Kidney (tissue), 14 donors: ENCODE results near the gene PSPN. TPM values are rescaled to one million over a fixed set of nuclear protein-coding genes. Genes with fewer than 3 reads are reported as not detected.

Experiments
- DNase-seq, 5 donors: peaks; one replicate each; pipeline ENCODE4 v3.0.0-alpha.2; 2013 to 2020
- FAIRE-seq: peaks from 2 replicates; lab custom pipeline; 2012; peaks lifted over from hg19 to GRCh38; lab: Jason Lieb, UNC
- H3K27ac ChIP-seq, 2 donors: one replicate each; pipeline ENCODE4 v1.7.0; 2013; ENCODE audit warnings: low read depth in 2 of 2, low read length in 2 of 2, inconsistent platforms in 1 of 2
- H3K27me3 ChIP-seq: one replicate; pipeline ENCODE4 v1.7.1; 2013; ENCODE audit warnings: low read length, inconsistent platforms; ENCODE audit not compliant: control insufficient read depth, insufficient read depth
- H3K36me3 ChIP-seq, 3 donors: one replicate each; pipeline versions ENCODE4 v1.7.0 to v1.7.1; 2013; ENCODE audit warnings: low read length in 3 of 3, control low read depth in 1 of 3, inconsistent platforms in 1 of 3; ENCODE audit not compliant: insufficient read depth in 3 of 3, control insufficient read depth in 2 of 3
- H3K4me1 ChIP-seq, 3 donors: one replicate each; pipeline versions ENCODE4 v1.7.0 to v1.7.1; 2013; ENCODE audit warnings: low read length in 3 of 3, inconsistent platforms in 1 of 3, low read depth in 1 of 3; ENCODE audit not compliant: control insufficient read depth in 2 of 3, insufficient read depth in 2 of 3
- H3K4me3 ChIP-seq, 3 donors: one replicate each; pipeline versions ENCODE4 v1.7.0 to v1.8.1; 2013; ENCODE audit warnings: low read length in 3 of 3, control low read depth in 1 of 3, inconsistent platforms in 1 of 3
- H3K9ac ChIP-seq, 3 donors: one replicate each; pipeline versions ENCODE4 v1.7.0 to v1.7.1; 2013; ENCODE audit warnings: low read length in 3 of 3, control low read depth in 1 of 3, inconsistent platforms in 1 of 3
- H3K9me3 ChIP-seq, 3 donors: one replicate each; pipeline versions ENCODE4 v1.7.0 to v1.7.1; 2013; ENCODE audit warnings: low read length in 3 of 3, control low read depth in 1 of 3, inconsistent platforms in 1 of 3; ENCODE audit not compliant: control insufficient read depth in 2 of 3, insufficient read depth in 1 of 3
- CTCF ChIP-seq: IDR thresholded peaks from 3 replicates; pipeline ENCODE4 v1.5.1; 2012; ENCODE audit warnings: mild to moderate bottlenecking, moderate library complexity, borderline replicate concordance; ENCODE audit not compliant: insufficient read depth; ENCODE audit errors: extremely low read depth
- intact Hi-C: fragments of 100-400 bp; cut with DNase I; formaldehyde crosslinking; loops from one replicate; pipeline ENCODE4 v1.11.1; 2022
- polyA plus RNA-seq: library from polyadenylated mRNA; stranded (reverse); fragments of 350-450 nt; fragmentation: Illumina TruSeq; extraction: RNeasy Lipid Tissue Mini Kit (QIAGEN cat#74804); gene quantifications from one replicate; pipeline ENCODE4 v1.2.3, GENCODE V29; 2014; ENCODE audit warnings: low read depth, low replicate concordance; ENCODE audit not compliant: insufficient read depth
- total RNA-seq: library from RNA; stranded (reverse); fragmentation: NEBNext Ultra II Directional; extraction: Animal tissue kit (Norgen Biotek cat#: 25700); gene quantifications from one replicate; pipeline ENCODE4 v1.2.1, GENCODE V29; 2021
- donor health status: control.
- donor health status: control.
- donor health status: control.
- donor health status: control.
- donor health status: control.
- donor health status: DM: yes; HTN: yes; CAD: no.
- donor health status: Normal renal cell carcinoma (clear cell type).

Gene PSPN
- total and polyA plus RNA-seq, 2 donors from 2014 or later: 1.9 to 2.0 TPM

GRCh38 chr19:6418562-6418932, 42.8 kb upstream of the PSPN start:
- H3K4me1 ChIP-seq: peaks cover 0 to 16% (median 9%) of the 10 kb centered on the region in 3 donors
- no peak overlapping the region for H3K27ac ChIP-seq
- FAIRE-seq (no peak), DNase-seq (no peak)
- H3K4me3 ChIP-seq: no peak overlapping the region
- intact Hi-C loops: no loop called here
- TF ChIP-seq CTCF: no peak
- no peaks in the 10 kb centered on the region for H3K27me3 ChIP-seq
- H3K9me3 ChIP-seq: no peaks in the 10 kb centered on the region
- no peak overlapping the region for H3K9ac ChIP-seq
- H3K36me3 ChIP-seq: peaks cover 7 to 67% (median 27%) of the 10 kb centered on the region in 3 donors

GRCh38 chr19:6417713-6418561, 42.2 kb upstream of the PSPN start:
- Histone ChIP-seq H3K36me3 (peaks cover 7 to 67% (median 27%) of the 10 kb centered on the region in 3 donors), H3K9me3 (no peaks in the 10 kb centered on the region), H3K4me1 (peaks cover 0 to 10% (median 3%) of the 10 kb centered on the region in 3 donors), H3K9ac (no peak overlapping the region), H3K27me3 (no peaks in the 10 kb centered on the region), H3K27ac (no peak overlapping the region), H3K4me3 (no peak overlapping the region)
- TF ChIP-seq CTCF: peak; percentile 29
- peak in 1 of 5 donors; percentile 43 for DNase-seq
- FAIRE-seq: no peak
- intact Hi-C loops: no loop called here

GRCh38 chr19:6416658-6417405, 41.1 kb upstream of the PSPN start:
- no peak overlapping the region for H3K4me3 ChIP-seq

More at GRCh38 chr19:6416658-6417405, 41.1 kb upstream of the PSPN start:
- Histone ChIP-seq H3K27me3 (no peaks in the 10 kb centered on the region), H3K9ac (no peak overlapping the region), H3K36me3 (peaks cover 7 to 64% (median 27%) of the 10 kb centered on the region in 3 donors), H3K9me3 (no peaks in the 10 kb centered on the region), H3K27ac (no peak overlapping the region), H3K4me1 (peaks cover 0 to 8% (median 1%) of the 10 kb centered on the region in 3 donors)
- FAIRE-seq (no peak), DNase-seq (no peak)
- no peak for TF ChIP-seq CTCF
- intact Hi-C loops: no loop called here
